Kidney epithelial cell (primary cell): ENCODE measurements around the gene AKT3. TPM values are rescaled to one million over a fixed set of nuclear protein-coding genes. Genes with fewer than 3 reads are reported as not detected.

Experiments
- DNase-seq: peaks from one replicate; pipeline ENCODE4 v3.0.0-alpha.2; 2010; ENCODE audit warnings: low read depth
- H3K27me3 ChIP-seq: 2 replicates; pipeline ENCODE4 v1.6.0; 2011; ENCODE audit warnings: low read length; ENCODE audit not compliant: control insufficient read depth, insufficient read depth
- H3K36me3 ChIP-seq: 2 replicates; pipeline ENCODE4 v1.5.1; 2011; ENCODE audit warnings: low read length; ENCODE audit not compliant: control insufficient read depth, insufficient read depth
- H3K4me3 ChIP-seq: 2 replicates; pipeline ENCODE4 v1.5.1; 2011; ENCODE audit warnings: low read depth, mild to moderate bottlenecking, control low read depth, low read length
- CTCF ChIP-seq: IDR thresholded peaks from 2 replicates; pipeline ENCODE4 v1.5.1; 2011; ENCODE audit warnings: mild to moderate bottlenecking, moderate library complexity, low read length, control low read depth, inconsistent platforms; ENCODE audit not compliant: insufficient read depth, poor library complexity, severe bottlenecking
- total RNA-seq: library from RNA; depleted of rRNA; stranded (reverse); fragments of >200 nt; gene quantifications from 2 replicates; pipeline ENCODE4 v1.2.3, GENCODE V29; 2015

The AKT3 gene
- total RNA-seq, 1 donor from 2014 or later: 13.1 TPM

- H3K4me3 ChIP-seq: no peak overlapping the region
- DNase-seq: no peak
- no peak for TF ChIP-seq CTCF
- no peaks in the 10 kb centered on the region for H3K27me3 ChIP-seq
- H3K36me3 ChIP-seq: no peaks in the 10 kb centered on the region
Observed at GRCh38 chr1:243580984-243581383, 269.1 kb downstream of the AKT3 start.

- DNase-seq: no peak
- Histone ChIP-seq H3K36me3 (no peaks in the 10 kb centered on the region), H3K27me3 (no peaks in the 10 kb centered on the region), H3K4me3 (no peak overlapping the region)
- TF ChIP-seq CTCF: no peak
Observed at GRCh38 chr1:243580072-243580471, 270.0 kb downstream of the AKT3 start.

GRCh38 chr1:243575070-243575469 is 275.0 kb downstream of the AKT3 start:
- H3K36me3 ChIP-seq: no peaks in the 10 kb centered on the region
- TF ChIP-seq CTCF: no peak
- H3K27me3 ChIP-seq: no peaks in the 10 kb centered on the region
- H3K4me3 ChIP-seq: no peak overlapping the region
- DNase-seq: no peak

GRCh38 chr1:243572940-243573339 is 277.1 kb downstream of the AKT3 start:
- Histone ChIP-seq H3K4me3 (no peak overlapping the region), H3K27me3 (no peaks in the 10 kb centered on the region), H3K36me3 (no peaks in the 10 kb centered on the region)
- no peak for TF ChIP-seq CTCF
- no peak for DNase-seq

GRCh38 chr1:243568793-243569192 is 281.2 kb downstream of the AKT3 start:
- no peak for TF ChIP-seq CTCF
- no peak for DNase-seq

GRCh38 chr1:243564814-243565213 is 285.2 kb downstream of the AKT3 start:
- TF ChIP-seq CTCF: no peak
- Histone ChIP-seq H3K4me3 (no peak overlapping the region), H3K27me3 (no peaks in the 10 kb centered on the region), H3K36me3 (no peaks in the 10 kb centered on the region)
- DNase-seq: no peak

More at GRCh38 chr1:243568793-243569192, 281.2 kb downstream of the AKT3 start:
- Histone ChIP-seq H3K4me3 (no peak overlapping the region), H3K27me3 (no peaks in the 10 kb centered on the region), H3K36me3 (no peaks in the 10 kb centered on the region)
